K562 (cell line): Measurements from ENCODE around the gene ITPR2.

Experiments used
- CREBBP ChIP-seq: IDR thresholded peaks from one replicate; pipeline ENCODE4 v1.6.1; 2012; ENCODE audit warnings: low read depth, mild to moderate bottlenecking, control low read depth, inconsistent platforms, low read length
- NBN ChIP-seq: fragments of 450-650 bp; IDR thresholded peaks from 2 replicates; pipeline ENCODE4 v1.6.1; 2016; ENCODE audit warnings: low read depth, mild to moderate bottlenecking
- TF ChIP-seq, protein P1 (sequence below), 3 experiments: IDR thresholded peaks in 2 of 3; conservative IDR thresholded peaks in 1 of 3; 2 replicates each; pipeline ENCODE4 v1.5.1; 2011 to 2012; ENCODE audit warnings: low read length in 3 of 3, mild to moderate bottlenecking in 3 of 3, control low read depth in 2 of 3, improper control_type of control experiment in 1 of 3, inconsistent platforms in 1 of 3, low read depth in 1 of 3, mixed read lengths in 1 of 3, moderate library complexity in 1 of 3; ENCODE audit not compliant: insufficient read depth in 2 of 3
- TF ChIP-seq, protein P2 (sequence below), 2 experiments: fragments of 450-650 bp; formaldehyde crosslinking in 1 of 2; IDR thresholded peaks; 2 replicates each; pipeline versions ENCODE4 v1.4.0 to v1.6.1; 2014 to 2020; ENCODE audit warnings: mild to moderate bottlenecking in 2 of 2, borderline replicate concordance in 1 of 2, low read depth in 1 of 2
- TF ChIP-seq, protein P3 (sequence below): fragments of 250-450 bp; sonication (Bioruptor Pico); IDR thresholded peaks from 2 replicates; pipeline ENCODE4 v1.8.0; 2021; ENCODE audit warnings: moderate library complexity, mild to moderate bottlenecking, inconsistent platforms
- TF ChIP-seq, protein P4 (sequence below): IDR thresholded peaks from 2 replicates; pipeline ENCODE4 v1.6.1; 2011; ENCODE audit warnings: borderline replicate concordance, low read depth, mild to moderate bottlenecking, moderate library complexity, low read length; ENCODE audit not compliant: insufficient read depth, poor library complexity, severe bottlenecking
- TF ChIP-seq, protein P5 (sequence below): sonication (generic); formaldehyde crosslinking; IDR thresholded peaks from 2 replicates; pipeline ENCODE4 v1.9.0; 2022; ENCODE audit warnings: mild to moderate bottlenecking, missing genetic modification reagents

DNA sequence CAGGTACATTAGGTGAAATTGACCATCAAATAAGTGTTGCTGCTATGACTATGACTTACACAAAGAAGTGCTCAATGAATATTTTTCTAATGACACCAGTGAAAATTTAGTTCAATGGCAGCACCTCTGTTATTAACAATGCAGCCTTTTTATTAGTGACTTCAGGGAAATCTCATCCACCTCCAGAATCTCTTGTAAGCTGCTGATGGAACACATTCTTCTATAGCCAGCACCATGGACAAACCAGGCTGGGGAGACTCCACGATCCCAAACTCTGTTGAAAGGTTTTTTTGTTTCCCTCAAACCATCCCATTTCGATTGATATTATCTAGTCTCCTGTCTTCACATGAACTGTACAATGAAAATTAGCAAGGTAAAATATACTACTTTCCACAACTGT is 265.9 kb downstream of the ITPR2 start:
- TF ChIP-seq, protein P1, sequence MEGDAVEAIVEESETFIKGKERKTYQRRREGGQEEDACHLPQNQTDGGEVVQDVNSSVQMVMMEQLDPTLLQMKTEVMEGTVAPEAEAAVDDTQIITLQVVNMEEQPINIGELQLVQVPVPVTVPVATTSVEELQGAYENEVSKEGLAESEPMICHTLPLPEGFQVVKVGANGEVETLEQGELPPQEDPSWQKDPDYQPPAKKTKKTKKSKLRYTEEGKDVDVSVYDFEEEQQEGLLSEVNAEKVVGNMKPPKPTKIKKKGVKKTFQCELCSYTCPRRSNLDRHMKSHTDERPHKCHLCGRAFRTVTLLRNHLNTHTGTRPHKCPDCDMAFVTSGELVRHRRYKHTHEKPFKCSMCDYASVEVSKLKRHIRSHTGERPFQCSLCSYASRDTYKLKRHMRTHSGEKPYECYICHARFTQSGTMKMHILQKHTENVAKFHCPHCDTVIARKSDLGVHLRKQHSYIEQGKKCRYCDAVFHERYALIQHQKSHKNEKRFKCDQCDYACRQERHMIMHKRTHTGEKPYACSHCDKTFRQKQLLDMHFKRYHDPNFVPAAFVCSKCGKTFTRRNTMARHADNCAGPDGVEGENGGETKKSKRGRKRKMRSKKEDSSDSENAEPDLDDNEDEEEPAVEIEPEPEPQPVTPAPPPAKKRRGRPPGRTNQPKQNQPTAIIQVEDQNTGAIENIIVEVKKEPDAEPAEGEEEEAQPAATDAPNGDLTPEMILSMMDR (IDR thresholded peaks at IDR 0.05 in 2 of 3, conservative IDR thresholded peaks at IDR 0.05 in 1 of 3; ENCODE audit: insufficient read depth in 2 of 3, low read depth in 1 of 3, low read length in 3 of 3), result no peak
- TF ChIP-seq, protein P2, sequence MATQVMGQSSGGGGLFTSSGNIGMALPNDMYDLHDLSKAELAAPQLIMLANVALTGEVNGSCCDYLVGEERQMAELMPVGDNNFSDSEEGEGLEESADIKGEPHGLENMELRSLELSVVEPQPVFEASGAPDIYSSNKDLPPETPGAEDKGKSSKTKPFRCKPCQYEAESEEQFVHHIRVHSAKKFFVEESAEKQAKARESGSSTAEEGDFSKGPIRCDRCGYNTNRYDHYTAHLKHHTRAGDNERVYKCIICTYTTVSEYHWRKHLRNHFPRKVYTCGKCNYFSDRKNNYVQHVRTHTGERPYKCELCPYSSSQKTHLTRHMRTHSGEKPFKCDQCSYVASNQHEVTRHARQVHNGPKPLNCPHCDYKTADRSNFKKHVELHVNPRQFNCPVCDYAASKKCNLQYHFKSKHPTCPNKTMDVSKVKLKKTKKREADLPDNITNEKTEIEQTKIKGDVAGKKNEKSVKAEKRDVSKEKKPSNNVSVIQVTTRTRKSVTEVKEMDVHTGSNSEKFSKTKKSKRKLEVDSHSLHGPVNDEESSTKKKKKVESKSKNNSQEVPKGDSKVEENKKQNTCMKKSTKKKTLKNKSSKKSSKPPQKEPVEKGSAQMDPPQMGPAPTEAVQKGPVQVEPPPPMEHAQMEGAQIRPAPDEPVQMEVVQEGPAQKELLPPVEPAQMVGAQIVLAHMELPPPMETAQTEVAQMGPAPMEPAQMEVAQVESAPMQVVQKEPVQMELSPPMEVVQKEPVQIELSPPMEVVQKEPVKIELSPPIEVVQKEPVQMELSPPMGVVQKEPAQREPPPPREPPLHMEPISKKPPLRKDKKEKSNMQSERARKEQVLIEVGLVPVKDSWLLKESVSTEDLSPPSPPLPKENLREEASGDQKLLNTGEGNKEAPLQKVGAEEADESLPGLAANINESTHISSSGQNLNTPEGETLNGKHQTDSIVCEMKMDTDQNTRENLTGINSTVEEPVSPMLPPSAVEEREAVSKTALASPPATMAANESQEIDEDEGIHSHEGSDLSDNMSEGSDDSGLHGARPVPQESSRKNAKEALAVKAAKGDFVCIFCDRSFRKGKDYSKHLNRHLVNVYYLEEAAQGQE (IDR thresholded peaks at IDR 0.05; ENCODE audit: borderline replicate concordance), result no peak
- TF ChIP-seq, protein P2 (CRISPR knock-in tag; IDR thresholded peaks at IDR 0.05; ENCODE audit: low read depth), result no peak
- no peak for TF ChIP-seq CREBBP
- TF ChIP-seq, protein P3, sequence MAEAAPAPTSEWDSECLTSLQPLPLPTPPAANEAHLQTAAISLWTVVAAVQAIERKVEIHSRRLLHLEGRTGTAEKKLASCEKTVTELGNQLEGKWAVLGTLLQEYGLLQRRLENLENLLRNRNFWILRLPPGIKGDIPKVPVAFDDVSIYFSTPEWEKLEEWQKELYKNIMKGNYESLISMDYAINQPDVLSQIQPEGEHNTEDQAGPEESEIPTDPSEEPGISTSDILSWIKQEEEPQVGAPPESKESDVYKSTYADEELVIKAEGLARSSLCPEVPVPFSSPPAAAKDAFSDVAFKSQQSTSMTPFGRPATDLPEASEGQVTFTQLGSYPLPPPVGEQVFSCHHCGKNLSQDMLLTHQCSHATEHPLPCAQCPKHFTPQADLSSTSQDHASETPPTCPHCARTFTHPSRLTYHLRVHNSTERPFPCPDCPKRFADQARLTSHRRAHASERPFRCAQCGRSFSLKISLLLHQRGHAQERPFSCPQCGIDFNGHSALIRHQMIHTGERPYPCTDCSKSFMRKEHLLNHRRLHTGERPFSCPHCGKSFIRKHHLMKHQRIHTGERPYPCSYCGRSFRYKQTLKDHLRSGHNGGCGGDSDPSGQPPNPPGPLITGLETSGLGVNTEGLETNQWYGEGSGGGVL (CRISPR knock-in tag), result no peak
- TF ChIP-seq, protein P4, sequence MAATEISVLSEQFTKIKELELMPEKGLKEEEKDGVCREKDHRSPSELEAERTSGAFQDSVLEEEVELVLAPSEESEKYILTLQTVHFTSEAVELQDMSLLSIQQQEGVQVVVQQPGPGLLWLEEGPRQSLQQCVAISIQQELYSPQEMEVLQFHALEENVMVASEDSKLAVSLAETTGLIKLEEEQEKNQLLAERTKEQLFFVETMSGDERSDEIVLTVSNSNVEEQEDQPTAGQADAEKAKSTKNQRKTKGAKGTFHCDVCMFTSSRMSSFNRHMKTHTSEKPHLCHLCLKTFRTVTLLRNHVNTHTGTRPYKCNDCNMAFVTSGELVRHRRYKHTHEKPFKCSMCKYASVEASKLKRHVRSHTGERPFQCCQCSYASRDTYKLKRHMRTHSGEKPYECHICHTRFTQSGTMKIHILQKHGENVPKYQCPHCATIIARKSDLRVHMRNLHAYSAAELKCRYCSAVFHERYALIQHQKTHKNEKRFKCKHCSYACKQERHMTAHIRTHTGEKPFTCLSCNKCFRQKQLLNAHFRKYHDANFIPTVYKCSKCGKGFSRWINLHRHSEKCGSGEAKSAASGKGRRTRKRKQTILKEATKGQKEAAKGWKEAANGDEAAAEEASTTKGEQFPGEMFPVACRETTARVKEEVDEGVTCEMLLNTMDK, result no peak
- TF ChIP-seq, protein P5, sequence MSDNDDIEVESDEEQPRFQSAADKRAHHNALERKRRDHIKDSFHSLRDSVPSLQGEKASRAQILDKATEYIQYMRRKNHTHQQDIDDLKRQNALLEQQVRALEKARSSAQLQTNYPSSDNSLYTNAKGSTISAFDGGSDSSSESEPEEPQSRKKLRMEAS, result no peak
- no peak for TF ChIP-seq NBN
